Urothelium cell line (cell line): ENCODE results near the gene PKP3.
"Not testable (repeated sequence)": the region's sequence is repeated elsewhere in the genome, so short reads cannot be mapped to it uniquely, and the experiment has no call there.

Source experiments
- DNase-seq: peaks from one replicate; pipeline ENCODE4 v3.0.0; 2011; ENCODE audit warnings: low spot score, mixed read lengths
- FAIRE-seq: peaks from 2 replicates; lab custom pipeline; 2011; peaks lifted over from hg19 to GRCh38; lab: Jason Lieb, UNC

The PKP3 gene, protein sequence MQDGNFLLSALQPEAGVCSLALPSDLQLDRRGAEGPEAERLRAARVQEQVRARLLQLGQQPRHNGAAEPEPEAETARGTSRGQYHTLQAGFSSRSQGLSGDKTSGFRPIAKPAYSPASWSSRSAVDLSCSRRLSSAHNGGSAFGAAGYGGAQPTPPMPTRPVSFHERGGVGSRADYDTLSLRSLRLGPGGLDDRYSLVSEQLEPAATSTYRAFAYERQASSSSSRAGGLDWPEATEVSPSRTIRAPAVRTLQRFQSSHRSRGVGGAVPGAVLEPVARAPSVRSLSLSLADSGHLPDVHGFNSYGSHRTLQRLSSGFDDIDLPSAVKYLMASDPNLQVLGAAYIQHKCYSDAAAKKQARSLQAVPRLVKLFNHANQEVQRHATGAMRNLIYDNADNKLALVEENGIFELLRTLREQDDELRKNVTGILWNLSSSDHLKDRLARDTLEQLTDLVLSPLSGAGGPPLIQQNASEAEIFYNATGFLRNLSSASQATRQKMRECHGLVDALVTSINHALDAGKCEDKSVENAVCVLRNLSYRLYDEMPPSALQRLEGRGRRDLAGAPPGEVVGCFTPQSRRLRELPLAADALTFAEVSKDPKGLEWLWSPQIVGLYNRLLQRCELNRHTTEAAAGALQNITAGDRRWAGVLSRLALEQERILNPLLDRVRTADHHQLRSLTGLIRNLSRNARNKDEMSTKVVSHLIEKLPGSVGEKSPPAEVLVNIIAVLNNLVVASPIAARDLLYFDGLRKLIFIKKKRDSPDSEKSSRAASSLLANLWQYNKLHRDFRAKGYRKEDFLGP

DNA sequence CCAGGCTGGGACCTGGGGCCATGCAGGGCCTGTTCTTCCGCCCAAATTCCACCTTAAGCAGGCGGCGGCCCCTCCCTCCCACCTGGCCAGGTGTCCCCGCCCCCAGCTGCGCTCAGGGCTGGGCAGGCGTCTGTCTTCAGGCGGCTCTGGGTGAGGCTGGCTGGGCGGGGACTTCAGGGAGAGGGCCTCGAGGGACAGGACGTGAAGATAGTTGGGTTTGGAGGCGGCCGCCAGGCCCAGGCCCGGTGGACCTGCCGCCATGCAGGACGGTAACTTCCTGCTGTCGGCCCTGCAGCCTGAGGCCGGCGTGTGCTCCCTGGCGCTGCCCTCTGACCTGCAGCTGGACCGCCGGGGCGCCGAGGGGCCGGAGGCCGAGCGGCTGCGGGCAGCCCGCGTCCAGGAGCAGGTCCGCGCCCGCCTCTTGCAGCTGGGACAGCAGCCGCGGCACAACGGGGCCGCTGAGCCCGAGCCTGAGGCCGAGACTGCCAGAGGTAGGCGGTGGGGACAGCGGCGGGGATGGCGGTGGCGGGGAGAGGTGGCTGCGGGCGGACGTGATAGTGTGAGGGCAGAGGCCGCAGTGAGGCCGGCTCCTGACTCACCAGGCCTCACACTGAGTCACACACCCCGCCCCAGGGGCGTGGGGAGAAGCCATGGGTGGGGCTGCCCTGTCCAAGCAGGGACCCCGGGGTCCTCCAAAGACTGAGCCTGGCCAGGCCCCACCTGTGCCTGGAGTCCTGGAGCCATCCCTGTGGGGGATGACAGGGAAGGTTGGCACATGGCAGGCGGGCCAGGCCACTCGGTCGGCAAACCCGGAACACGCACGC is at the start of gene PKP3:
PKP3 (plus strand) TSS at position 176 of the 824 bp plus-strand sequence; CDS start at position 260, 84 bp downstream.
- FAIRE-seq (no peak), DNase-seq (peak; percentile 75)

DNA sequence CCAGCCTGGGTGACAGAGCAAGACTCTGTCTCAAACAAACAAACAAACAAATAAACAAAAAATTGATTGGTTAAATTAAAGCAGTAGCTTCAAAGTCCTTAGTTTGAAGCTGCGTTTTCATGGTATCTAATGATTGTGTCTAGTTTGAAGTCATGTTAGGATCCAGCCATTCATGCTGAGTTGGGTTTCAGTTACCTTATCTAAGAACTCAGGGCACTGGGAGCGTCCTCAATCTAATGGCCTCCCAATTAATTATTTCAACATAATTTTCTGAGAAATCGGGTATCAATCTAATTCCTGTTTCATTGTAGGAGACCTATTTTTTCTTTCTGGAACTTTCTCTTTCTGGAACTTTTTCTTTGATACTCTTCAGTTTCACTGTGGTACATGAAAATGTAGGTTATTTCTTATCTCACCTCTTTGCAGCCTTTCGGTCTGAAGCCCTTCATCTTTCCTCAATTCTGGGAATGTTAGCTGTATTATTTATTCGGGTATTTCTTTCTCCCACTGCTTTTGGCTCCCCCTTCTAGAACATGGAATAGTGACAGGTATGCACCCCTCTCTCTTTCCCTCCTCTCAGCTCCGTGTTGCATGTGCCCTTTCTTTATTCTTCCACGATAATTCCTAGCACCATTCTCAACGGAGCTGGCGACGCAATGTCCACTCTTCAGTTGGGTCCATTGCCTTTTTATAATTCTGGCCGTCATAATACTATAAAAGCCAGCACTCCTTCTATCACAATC is 49.0 kb upstream of the PKP3 start:
- FAIRE-seq, result no peak
- DNase-seq, result no peak

DNA sequence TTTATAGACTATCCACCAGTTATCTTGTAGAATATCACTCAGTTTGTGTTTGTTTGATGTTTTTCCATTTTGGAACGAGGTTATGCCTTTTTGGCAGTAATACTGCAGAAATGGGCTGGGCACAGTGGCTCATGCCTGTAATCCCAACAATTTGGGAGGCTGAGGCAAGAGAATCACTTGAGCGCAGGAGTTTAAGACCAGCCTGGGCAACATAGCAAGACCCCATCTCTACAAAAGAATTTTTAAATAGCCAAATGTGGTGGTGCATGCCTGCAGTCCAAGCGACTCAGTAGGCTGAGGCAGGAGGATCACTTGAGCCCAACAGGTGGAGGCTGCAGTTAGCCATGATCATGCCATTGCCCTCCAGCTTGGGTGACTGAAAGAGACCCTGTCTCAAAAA is 47.5 kb upstream of the PKP3 start:
- FAIRE-seq, result no peak
- no peak for DNase-seq

DNA sequence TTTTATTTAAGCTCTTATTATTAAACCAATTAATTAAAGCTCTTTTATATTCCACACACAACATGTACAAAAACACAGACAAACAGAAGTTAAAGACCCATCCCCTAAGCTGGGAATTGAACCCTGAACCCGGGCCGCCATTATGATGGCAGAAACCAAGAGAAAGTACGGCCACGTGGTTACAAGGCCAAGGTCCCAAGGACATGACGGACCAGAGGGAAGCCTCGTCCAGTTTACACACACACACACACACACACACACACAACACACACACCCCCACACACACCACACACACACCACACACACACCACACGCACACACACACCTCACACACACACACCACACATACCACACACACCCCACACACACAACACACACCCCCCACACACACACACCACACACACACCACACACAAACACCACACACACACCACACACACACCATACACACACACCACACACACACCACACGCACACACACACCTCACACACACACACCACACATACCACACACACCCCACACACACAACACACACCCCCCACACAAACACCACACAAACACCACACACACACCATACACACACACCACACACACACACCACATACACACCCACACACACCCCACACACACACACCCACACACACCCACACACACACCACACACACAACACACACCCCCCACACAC is 44.6 kb upstream of the PKP3 start:
- peak; percentile 95 for FAIRE-seq
- DNase-seq, result not testable (repeated sequence)

DNA sequence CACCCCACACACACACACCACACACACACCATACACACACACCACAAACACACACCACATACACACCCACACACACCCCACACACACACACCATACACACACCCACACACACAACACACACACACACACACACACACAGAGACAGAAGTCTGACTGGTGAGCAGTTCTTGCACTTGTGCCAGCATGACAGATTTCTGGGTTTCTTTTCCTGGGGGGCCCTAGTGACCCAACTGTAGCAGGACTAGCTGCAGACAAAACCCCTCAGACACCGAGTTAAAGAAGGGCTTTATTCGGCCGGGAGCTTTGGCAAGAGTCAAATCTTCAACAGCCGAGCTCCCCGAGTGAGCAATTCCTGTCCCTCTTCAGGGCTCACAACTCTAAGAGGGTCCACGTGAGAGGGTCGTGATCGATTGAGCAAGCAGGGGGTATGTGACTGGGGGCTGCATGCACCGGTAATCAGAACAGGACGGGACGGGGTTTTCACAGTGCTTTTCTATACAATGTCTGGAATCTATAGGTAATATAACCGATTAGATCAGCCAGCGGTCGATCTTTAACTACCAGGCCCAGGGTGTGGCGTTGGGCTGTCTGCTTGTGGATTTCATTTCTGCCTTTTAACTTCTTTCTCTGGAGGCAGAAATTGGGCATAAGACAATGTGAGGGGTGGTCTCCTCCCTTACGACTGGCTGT is 43.8 kb upstream of the PKP3 start:
- not testable (repeated sequence) for FAIRE-seq, DNase-seq

DNA sequence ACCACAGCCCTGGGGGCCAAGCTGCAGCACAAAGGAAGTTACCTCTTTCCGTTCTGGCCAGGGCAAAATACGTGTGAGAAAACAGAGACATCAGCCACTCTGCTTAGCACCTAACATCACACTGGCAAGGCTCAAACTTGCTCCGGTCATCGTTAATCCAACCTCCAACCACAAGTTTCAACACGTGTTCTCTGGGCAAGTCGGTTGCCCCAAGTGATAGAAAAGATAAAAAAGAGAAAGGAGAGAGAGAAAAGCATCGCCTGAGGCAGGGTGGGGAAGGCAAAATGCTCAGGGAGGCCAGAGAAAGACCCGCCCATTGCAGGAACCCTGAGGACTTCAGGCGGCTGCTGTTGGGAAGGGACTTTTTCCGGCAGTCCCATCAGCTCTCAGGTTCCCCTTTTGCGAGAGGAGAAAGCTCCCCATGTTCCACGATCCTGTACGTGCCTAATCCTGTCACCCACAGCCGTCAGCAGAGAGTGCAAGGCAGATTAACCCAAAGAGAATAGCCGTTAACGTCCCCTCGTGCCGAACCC is 43.2 kb upstream of the PKP3 start:
- no peak for DNase-seq
- FAIRE-seq, result no peak

DNA sequence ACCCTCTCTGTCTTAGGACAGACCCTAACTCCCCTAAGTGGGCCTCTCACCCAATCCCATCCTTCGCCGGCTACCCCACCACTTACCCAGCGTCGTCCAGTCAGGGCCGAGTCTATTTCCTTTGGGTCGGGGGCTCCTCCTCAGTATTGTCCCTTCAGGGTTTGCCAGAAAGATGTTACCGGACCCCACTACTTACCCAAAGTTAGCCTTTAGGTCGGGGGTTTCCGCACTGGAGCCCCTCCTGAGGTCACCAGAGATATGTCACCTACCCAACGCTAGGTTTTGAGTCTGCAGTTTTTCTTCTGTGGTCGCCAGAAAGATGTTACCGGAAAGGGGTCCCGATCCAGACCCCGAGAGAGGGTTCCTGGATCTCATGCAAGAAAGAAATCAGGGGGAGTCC is 42.6 kb upstream of the PKP3 start:
- DNase-seq, result no peak
- no peak for FAIRE-seq

DNA sequence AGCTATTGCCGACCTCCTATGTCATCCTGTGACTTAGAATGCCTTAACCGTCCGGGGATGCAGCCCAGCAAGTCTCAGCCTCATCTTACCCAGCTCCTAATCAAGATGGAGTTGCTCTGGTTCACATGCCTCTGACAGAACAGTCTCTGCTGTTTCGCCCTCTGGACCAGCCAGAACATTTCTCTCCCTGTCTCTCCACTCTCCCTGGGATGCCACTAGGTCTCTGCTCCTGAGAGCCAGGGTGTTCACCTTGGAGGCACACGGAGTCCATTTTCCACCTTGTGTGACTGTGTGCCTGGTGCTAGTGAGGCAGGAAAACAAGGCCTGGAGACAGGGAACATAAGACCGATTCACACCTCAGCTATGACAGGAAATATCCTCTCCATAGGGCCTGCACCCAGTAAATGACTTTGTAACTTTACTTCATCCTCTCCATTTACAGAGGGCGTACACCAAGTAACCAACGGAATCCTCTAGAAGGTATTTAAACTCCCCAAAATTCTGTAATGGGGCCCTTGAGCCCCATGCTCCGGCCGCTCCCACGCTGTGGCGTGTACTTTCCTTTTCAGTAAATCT is 41.5 kb upstream of the PKP3 start:
- FAIRE-seq, result no peak
- DNase-seq, result no peak

DNA sequence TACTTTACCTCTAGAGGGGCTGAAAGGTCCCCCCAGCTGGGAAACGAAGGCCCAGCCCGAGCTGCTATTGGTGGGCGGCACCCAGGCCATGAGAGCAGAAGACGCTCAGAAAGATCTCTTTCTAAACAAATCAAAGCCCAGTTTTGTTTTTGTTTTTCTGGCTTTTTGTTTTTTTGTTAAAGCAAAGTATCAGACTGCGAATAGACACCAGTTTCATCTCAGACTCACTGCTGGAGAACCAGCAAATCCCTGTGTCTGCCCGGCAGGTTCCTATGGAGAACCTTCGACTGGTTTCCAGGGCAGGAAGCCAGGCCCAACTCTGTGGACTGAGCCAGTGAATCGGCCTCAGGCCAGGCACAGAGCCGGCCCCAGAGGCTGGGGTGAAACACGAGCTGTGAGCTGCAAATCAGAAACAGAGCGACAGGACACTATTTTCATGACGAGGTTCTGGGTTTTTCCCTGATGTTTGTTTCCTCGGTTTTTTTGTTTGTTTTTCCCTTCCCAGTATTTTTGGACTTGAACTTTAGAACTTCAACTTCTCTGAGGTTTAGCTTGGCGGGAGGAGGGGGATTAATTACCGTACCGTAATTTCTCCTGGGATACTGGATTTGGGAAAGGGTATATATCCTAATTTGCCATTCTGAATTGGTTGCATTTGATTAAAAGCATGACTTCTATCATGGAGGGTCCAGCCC is 40.7 kb upstream of the PKP3 start:
- FAIRE-seq, result no peak
- DNase-seq, result no peak

DNA sequence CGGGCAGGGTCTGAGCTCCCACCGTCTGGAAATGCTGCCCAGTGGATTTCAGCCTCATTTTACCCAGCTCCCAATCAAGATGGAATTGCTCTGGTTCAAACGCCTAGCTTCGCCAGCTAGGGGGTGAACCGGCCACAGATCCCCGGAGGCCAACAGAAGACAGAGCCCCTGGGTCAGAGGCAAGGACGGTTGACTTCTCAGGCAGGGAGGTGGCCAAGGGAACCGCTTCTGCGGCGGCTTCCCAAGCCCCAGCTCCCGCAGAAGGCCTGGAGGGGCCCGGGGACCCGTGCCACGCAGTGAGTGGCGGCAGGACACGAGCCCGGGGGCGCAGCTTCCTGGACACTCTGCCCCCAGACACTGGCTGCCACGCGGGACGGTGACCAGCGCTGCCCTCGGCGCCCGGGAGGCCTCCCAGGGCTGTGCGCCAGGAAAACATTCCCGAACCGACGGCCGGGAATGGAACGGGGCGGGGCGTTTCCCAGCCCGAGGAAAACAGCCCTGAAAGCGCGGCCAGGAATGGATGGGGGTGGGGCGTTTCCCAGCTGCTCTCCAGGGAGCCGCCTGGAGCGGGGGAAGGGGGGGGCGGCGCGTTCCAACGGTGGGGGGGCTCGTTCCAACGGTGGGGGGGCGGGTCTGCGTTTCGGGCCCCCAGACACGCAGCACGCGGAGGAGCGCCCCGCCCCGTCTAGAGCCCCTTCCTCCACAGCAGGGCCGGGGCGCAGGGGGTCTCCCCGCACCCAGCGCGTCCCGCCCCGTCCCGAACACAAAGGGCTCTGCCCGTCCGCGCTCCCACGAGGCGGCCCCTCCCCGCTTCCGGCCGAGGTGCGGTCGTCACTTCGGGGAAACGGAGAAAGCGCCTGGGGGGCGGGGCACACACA is 38.2 kb upstream of the PKP3 start:
- FAIRE-seq (no peak), DNase-seq (peak; percentile 88)

DNA sequence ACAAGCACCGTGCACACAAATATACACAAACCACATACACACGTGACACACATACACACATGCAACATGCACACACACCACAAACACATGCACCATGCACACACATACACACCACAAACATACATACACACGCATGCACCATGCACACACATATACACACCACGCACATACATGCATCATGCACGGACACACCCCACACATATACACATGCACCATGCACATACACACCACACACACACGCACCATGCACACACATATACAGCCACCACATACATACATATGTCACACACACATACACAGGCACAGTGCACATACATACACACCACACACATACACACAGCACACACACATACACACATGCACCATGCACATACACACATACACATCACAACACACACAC is 37.4 kb upstream of the PKP3 start:
- no peak for DNase-seq
- no peak for FAIRE-seq

DNA sequence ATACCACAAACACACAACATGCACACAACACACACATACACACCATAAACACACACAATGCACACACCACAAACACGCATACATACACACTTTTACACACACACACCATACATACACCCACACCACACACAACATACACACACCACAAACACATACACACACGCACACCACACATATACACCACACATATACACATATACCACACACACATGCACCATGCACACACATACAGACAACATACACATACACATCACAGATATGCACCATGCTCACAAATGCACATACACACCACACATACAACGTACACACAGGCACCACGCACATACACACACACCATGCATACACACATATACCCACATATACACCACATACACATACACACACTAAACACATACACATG is 36.4 kb upstream of the PKP3 start:
- FAIRE-seq (no peak), DNase-seq (no peak)

DNA sequence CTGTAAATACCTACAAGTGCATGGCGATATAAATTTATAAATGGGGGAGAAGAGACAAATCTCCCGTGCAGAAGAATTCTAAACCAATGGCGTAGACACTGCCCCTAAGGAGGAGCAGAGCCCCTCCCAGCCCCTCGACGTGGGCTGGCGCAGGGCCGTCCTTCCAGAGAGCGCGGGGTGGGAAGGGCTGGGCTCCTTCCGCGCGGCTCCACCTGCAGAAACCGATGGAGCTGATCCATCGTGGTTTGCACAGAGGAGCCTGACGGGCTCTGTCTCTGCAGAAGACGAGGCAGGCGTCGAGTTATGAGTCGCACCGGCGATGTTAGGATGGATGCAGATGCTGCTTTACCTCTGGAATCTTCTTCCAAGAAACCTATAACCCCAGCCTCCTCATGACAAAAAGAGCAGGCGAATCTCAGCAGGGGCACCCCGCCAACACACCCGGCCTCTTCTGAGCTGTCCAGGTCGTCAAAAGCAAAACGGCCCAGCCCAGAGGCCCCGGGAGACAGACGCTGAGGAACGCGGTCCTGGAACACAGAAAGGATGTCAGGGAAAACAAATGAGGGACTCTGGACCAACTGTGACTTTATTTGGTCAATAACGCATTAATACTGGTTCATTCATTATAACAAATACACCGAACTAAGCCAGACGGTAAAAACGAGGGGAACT is 35.7 kb upstream of the PKP3 start:
- no peak for FAIRE-seq

DNA sequence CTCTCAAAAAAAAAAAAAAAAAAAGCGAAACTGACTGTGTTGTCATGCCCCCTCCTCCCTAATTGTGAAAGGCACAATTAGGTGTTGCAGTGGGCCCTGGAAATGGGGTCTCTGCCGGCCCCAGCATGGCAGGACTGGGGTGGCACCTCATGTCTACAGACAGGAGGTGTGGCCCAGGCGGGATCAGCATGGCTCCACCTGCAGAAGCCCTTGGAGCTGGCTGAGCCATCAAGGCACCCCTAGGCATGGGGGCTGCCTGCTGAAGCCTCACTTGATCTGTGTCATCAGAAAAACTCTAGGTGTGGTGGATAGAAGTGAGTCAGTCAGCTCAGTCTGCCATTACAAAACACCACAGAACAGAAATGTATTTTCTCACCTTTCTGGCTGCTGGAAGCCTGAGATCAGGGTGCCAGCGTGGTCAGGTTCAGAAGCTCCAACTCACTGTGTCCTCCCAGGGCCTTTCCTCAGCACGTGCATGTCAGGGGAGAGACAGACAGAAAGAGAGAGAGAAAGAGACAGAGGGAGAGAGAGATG is 34.8 kb upstream of the PKP3 start:
- DNase-seq, result no peak
- FAIRE-seq, result no peak

More for the DNA sequence above, 35.7 kb upstream of the PKP3 start:
- no peak for DNase-seq

DNA sequence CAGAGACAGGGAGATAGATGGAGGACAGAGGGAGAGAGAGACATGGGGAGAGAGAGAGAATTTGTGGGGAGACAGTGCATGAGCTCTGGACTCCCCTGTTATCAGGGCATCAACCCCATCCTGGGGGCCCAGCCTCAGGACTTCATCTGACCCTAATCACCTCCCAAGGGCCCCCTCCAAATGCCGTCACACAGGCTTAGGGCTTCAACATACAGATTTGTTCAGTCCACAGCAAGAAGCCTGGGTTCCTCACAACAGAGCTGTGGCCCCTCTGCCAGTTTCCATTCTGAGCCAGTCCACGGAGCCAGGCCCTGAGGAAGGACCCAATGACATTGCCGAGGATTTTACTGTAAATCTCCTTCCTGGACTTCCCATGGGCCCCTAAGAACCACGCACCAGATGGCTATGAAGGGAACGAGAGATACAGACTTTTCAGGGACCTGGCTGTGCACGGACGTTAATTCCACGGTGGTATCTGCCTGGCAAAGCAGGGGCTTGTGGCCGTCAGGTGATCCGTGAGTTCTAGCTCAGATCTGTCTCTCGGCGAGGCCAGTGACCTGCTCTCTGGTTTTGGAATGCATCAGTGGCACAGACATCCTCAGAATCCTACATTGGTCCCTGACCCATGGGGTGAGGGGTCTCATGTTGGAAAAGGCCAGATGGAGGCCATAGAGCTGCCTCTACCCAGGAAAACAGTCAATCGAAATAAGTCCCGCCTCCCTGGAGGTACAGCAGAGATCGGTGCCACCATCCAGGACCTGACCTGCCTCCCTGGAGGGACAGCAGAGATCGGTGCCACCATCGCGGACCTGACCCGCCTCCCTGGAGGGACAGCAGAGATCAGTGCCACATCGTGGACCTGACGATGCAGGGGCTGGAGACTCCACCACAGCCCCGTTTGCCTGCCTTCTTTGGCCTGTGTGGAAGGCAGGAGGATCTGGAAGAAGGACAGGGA is 33.4 kb upstream of the PKP3 start:
- no peak for FAIRE-seq

More for the DNA sequence above, 33.4 kb upstream of the PKP3 start:
- no peak for DNase-seq
